Activated T-helper 17 cell treated with anti-CD3 and anti-CD28 coated beads, Interleukin-2, amount 50 U/mL, for 72 hours (primary cell): Measurements from ENCODE around the gene TCAP. TPM values are rescaled to one million over a fixed set of nuclear protein-coding genes. Genes with fewer than 3 reads are reported as not detected.

Source experiments
- ATAC-seq: fragments of 150-1000 bp; cut with Tn5 transposase; replicated peaks from 2 replicates; pipeline ENCODE4 v1.10.0; 2021; ENCODE audit warnings: mild to moderate bottlenecking, moderate library complexity
- H3K27ac Mint-ChIP-seq: one replicate; pipeline ENCODE4 v1.8.0; 2022; ENCODE audit warnings: mixed read lengths
- H3K27me3 Mint-ChIP-seq: one replicate; pipeline ENCODE4 v1.8.0; 2022; ENCODE audit warnings: mixed read lengths
- H3K36me3 Mint-ChIP-seq: one replicate; pipeline ENCODE4 v1.8.0; 2022; ENCODE audit warnings: low read depth, mild to moderate bottlenecking, mixed read lengths
- H3K4me1 Mint-ChIP-seq: one replicate; pipeline ENCODE4 v1.8.0; 2022; ENCODE audit warnings: mixed read lengths
- H3K4me3 Mint-ChIP-seq: one replicate; pipeline ENCODE4 v1.8.0; 2022; ENCODE audit warnings: mild to moderate bottlenecking, mixed read lengths
- H3K9me3 Mint-ChIP-seq: one replicate; pipeline ENCODE4 v1.8.0; 2022; ENCODE audit warnings: mixed read lengths
- total RNA-seq, 2 donors: library from RNA; stranded (reverse); gene quantifications; one replicate each; pipeline ENCODE4 v1.2.3, GENCODE V29; 2022

TCAP gene, protein sequence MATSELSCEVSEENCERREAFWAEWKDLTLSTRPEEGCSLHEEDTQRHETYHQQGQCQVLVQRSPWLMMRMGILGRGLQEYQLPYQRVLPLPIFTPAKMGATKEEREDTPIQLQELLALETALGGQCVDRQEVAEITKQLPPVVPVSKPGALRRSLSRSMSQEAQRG
- total RNA-seq = 1 to 10 TPM; 2.0 to 2.5 TPM

DNA sequence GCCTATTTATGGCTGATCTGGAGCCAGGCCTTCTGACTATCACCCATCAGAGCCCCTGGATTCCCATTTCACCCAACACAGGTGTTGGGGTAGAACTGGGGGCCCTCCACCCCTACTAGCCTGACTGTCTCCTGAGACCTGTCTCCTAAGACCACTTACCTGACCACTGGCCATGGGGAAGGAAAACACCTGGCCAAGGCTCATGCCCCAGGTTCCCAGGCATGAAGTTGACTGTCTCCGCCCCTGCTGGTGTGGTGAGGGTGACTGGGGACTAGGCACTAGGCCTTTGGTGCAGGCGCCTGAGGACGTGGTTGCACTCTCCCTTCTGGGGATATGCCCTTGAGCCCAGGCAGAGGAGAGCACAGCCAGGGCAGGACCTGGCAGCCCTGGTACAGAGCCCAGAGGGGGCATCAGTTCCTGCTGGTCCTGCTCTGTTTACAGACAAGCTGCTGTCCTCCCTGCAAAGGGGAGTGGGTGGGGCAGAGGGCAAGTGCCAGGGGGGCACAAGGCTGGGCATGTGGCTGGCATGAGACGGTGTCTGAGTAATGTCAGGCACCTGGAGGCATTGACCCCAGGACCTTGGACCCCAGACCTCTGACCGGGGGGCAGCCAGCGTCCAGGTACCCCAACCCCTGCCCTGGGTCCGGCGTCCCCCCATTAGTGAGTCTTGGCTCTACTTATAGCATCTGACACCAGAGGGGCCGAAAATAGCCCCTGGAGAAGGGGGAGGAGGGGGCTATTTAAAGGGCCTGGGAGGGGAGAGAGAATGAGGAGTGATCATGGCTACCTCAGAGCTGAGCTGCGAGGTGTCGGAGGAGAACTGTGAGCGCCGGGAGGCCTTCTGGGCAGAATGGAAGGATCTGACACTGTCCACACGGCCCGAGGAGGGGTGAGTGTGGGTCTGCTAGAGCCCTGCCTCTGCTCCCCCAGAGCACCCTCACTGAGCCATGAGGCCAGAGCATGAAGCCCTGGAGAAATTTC, at the start of gene TCAP:
TSS of gene TCAP (plus strand) at position 769 of the 981 bp plus-strand sequence. CDS start at position 780, 11 bp downstream.
- peaks cover 5% of the 10 kb centered on the region for H3K4me1 Mint-ChIP-seq
- no peak within 1 kb of the TSS for H3K4me3 Mint-ChIP-seq
- peaks cover 13% of the 10 kb centered on the region for H3K27me3 Mint-ChIP-seq
- ATAC-seq = no peak
- H3K9me3 Mint-ChIP-seq = no peaks in the 10 kb centered on the region
- H3K27ac Mint-ChIP-seq = no peak within 1 kb of the TSS
- H3K36me3 Mint-ChIP-seq = peaks cover 15% of the 10 kb centered on the region

DNA sequence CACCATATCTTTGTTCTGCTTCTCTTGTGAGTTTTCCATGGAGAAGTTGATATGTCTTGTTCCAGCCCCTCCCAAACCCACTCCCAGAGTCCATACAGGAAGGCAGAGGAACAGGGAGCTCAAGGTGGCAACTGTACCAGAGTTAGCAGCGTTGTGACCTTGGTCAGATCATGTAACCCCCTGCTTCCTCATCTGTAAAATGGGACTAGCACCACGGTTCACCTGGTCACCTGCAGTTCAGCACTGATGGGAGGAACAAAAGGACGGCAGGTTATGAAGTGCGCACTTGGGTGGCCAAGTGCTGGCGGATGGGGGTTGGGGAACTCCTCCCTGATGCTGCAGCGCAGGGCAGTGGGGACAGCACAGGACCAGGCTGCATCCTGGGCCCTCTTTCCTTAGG, 49.7 kb upstream of the TCAP start:
- H3K4me3 Mint-ChIP-seq = no peak overlapping the region
- H3K36me3 Mint-ChIP-seq = no peaks in the 10 kb centered on the region
- no peak for ATAC-seq
- H3K9me3 Mint-ChIP-seq = no peaks in the 10 kb centered on the region
- H3K4me1 Mint-ChIP-seq = no peaks in the 10 kb centered on the region
- peaks cover 8% of the 10 kb centered on the region for H3K27me3 Mint-ChIP-seq
- H3K27ac Mint-ChIP-seq = no peak overlapping the region

DNA sequence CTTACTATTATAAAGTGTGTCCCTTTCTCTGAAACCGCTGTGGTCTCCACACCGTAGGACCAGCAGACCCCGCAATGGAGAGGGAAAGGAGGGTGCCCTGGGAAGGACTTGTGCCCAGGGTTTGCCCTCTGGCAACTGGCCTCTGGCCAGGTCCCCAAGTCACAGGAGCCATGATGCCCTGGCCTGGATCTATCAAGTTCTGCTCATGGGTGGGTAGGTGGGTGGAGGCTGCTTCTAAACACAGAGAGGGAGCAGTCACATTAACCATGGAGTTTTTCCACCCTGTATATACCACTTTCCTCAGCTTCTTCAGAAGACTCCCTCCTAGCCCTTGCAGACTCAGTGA, 48.1 kb upstream of the TCAP start:
- Mint-ChIP-seq H3K27ac (no peak overlapping the region), H3K36me3 (no peaks in the 10 kb centered on the region), H3K9me3 (no peaks in the 10 kb centered on the region), H3K4me3 (peak overlapping the region; percentile 63), H3K27me3 (peaks cover 4% of the 10 kb centered on the region), H3K4me1 (peaks cover 4% of the 10 kb centered on the region)
- no peak for ATAC-seq

DNA sequence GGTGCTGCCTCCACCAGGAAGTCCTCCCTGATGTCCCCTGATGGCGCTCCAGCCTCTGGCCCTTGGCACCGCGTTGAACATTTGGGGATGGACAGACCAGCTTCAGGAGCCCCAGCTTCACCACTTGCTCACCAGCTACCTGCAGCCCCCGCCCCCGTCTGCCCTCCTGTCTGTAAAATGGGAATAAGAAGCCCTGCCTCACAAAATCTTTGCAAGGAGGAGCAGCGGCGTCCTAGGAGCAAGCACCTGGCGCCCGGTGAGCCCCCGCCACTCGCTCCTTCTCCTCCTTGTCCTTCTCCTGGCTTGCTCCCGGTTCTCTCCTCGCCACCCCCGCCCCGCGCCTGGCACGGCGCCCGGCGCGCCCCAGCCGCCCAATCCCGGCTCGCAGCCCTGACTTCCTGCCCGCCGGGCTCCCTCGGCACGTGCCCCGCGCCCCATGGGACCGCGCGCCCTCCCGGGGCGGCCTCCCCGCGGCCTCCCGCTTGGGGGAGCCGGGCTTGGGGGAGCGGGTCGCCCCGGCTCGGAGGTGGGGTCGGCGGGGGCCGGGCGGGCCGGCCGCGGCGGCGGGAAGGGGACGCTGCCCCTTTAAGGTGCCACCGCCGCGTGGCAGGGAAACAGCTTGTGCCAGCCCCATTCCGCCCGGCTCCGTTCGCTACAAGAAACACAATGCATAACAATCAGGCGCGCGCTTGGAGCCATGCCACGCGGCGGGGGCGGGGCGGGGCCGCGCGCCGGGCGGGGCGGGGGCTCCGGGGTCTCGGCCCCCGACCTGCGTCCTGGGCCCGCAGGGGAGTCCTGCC, 47.5 kb upstream of the TCAP start:
- H3K9me3 Mint-ChIP-seq = no peaks in the 10 kb centered on the region
- peaks cover 10% of the 10 kb centered on the region for H3K4me1 Mint-ChIP-seq
- no peak for ATAC-seq
- H3K27ac Mint-ChIP-seq = no peak overlapping the region
- H3K27me3 Mint-ChIP-seq = peaks cover 4% of the 10 kb centered on the region
- H3K4me3 Mint-ChIP-seq = peak overlapping the region; percentile 74
- H3K36me3 Mint-ChIP-seq = no peaks in the 10 kb centered on the region

DNA sequence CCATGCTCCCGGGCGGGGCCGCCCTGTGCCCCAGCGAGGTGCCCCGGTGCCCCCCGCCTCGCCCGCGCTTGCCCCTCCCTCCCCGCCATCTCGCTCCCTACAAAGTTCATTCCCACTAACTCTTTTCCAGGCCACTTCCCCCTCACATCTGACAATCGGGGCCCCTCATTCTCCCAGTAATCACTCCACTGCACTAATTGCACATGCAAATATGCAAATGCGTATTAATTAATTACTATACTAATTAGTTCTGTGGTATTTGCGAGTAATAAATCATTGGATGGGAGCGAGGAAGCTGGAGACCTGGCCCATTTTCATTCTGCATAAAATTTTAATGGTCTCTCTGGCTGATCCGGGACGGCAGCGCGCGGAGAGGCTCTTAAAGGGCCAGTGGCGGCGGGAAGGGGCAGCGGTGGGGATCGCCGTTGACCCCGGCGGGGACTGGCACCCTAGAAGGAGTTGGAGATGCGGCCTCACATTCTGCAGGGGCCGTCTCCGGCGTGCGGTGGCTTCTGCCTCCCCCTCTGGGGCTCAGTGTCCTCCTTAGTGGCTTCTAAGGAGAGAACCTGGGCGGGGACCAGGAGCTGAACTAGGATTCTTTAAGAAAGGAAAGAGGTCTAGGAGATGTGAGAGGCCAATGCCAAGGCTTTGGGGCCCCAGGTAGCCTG, 46.8 kb upstream of the TCAP start:
- H3K4me1 Mint-ChIP-seq = peaks cover 10% of the 10 kb centered on the region
- ATAC-seq = no peak
- H3K36me3 Mint-ChIP-seq = no peaks in the 10 kb centered on the region
- no peaks in the 10 kb centered on the region for H3K9me3 Mint-ChIP-seq
- H3K27me3 Mint-ChIP-seq = no peaks in the 10 kb centered on the region
- peak overlapping the region; percentile 36 for H3K27ac Mint-ChIP-seq
- H3K4me3 Mint-ChIP-seq = peak overlapping the region; percentile 74

DNA sequence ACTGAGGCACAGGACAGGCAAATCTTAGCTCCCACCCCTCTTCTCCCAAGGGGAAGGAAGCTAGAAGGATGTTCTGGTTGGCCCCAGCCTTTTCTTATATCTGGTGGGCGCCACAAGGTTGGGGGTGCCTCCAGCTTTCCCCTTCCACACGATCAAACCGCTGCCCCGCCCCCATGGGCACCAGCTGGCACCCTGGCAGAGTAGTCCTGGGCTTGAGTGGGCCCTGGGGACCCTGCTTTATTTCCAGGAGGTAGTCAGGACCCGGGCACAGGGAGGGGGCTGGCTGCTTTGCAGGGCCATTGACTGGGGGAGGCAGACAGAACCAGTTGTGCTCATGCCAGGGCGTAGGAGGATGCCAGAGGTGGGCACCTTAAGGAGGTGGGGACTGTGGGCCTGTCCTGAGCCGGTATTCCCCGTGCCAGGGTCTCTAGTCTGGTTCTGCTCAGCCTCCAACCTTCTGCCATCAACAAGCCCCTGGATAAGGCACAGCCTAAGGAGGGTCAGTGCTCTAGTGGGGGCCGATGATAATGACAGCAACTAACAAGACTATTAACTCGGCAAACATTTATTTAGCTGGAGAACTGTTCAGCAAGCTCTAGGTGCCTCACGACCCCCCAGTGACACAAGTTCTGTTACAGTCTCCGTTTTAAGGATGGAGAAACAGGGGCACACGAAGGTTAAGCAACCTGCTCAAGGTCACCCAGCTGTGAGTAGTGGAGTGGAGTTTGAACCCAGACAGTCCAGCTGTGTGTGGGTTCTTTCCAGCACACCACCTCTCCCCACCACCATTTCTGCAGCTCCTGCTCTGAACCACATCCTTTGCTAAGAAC, 46.0 kb upstream of the TCAP start:
- no peaks in the 10 kb centered on the region for H3K9me3 Mint-ChIP-seq
- H3K27me3 Mint-ChIP-seq = no peaks in the 10 kb centered on the region
- H3K4me3 Mint-ChIP-seq = no peak overlapping the region
- H3K36me3 Mint-ChIP-seq = no peaks in the 10 kb centered on the region
- ATAC-seq = no peak
- H3K27ac Mint-ChIP-seq = peak overlapping the region; percentile 47
- H3K4me1 Mint-ChIP-seq = peaks cover 10% of the 10 kb centered on the region

DNA sequence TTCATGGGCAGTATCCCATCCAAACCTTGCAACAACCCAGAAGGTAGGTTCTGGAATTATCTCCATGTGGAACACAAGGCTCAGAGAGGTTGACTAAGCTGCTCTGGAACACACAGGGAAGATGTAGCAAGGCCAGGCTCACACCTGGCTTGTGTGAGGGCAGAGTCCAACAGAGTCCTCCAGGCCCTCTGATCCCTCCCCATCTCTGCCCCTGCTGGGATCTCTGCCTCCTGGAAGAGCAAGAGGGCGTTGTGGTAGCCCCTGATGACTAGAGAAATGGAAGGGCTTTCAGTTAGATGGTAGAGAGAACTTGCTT, 45.4 kb upstream of the TCAP start:
- Mint-ChIP-seq H3K36me3 (no peaks in the 10 kb centered on the region), H3K27me3 (no peaks in the 10 kb centered on the region), H3K4me1 (peaks cover 10% of the 10 kb centered on the region), H3K4me3 (no peak overlapping the region), H3K27ac (peak overlapping the region; percentile 47), H3K9me3 (no peaks in the 10 kb centered on the region)
- ATAC-seq = no peak

DNA sequence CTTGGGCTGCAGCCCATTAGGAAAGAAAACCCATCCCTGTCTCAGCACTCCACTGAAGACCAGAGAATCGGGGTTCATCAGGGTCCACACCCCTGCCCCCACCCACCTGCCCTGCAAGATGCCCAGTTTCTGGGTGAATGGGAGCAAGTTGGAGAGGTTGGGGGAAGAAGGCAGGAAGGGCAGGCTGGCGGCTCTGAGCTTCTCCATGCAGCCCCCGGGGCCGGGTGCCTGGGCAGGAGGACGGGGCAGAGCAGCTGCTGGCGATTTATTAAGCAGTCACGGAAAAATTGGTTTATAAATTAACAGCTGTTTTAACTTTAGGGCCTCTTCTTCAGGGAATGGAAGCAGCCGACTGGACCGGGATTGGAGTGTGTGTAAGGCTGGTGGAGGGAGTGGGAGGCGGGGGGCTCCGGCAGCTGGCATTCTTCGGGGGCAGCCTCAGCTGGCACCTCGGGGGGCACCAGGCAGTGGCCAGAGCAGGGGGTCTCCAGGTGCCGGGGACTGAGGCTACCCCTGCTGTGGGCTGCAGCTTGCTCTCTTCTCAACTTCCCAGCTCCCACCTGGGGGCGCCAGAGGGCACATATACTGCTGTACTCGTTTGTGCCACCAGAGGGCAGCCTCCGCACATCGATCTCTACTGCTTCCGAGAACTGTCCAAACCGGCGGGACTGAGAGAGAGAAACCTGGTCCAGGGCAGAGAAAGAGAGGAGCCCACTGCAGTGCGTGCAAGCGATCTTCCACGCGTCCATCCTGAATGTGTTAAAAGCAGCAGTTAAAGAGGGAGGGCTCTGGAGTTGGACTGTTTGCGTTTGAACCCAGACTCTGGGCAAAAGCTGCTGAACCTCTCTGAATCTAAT, 43.4 kb upstream of the TCAP start:
- peaks cover 15% of the 10 kb centered on the region for H3K4me1 Mint-ChIP-seq
- no peaks in the 10 kb centered on the region for H3K36me3 Mint-ChIP-seq
- no peaks in the 10 kb centered on the region for H3K9me3 Mint-ChIP-seq
- peak overlapping the region; percentile 92 for H3K27ac Mint-ChIP-seq
- H3K4me3 Mint-ChIP-seq = peak overlapping the region; percentile 82
- peak; percentile 63 for ATAC-seq
- H3K27me3 Mint-ChIP-seq = peaks cover 10% of the 10 kb centered on the region

DNA sequence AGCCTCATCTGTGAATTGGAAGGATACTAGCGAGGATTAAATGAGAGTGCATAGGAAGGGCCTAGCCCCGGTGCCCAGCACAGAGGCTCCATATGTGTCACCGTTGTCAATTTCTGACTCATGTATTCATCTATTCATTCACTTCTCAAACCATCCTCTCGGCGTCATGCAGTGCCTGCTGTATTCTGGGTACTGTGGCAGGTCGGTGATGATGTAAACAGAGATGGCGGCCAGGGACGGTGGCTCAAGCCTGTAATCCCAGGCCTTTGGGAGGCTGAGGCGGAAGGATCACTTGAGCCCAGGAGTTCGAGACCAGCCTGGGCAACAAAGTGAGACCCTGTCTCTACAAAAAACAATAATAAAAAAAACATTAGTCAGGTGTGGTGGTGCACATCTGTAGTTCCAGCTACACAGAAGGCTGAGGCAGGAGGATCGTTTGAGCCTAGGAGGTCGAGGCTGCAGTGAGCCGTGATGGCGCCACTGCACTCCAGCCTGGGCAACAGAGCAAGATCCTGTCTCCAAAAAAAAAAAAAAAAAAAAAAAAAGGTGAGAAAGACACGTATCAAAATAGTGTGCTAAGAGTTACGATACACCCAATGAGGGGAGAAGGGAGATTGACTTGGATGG, 42.7 kb upstream of the TCAP start:
- Mint-ChIP-seq H3K27ac (peak overlapping the region; percentile 92), H3K36me3 (no peaks in the 10 kb centered on the region), H3K4me3 (peak overlapping the region; percentile 82), H3K9me3 (no peaks in the 10 kb centered on the region), H3K27me3 (peaks cover 12% of the 10 kb centered on the region), H3K4me1 (peaks cover 15% of the 10 kb centered on the region)
- peak; percentile 97 for ATAC-seq

DNA sequence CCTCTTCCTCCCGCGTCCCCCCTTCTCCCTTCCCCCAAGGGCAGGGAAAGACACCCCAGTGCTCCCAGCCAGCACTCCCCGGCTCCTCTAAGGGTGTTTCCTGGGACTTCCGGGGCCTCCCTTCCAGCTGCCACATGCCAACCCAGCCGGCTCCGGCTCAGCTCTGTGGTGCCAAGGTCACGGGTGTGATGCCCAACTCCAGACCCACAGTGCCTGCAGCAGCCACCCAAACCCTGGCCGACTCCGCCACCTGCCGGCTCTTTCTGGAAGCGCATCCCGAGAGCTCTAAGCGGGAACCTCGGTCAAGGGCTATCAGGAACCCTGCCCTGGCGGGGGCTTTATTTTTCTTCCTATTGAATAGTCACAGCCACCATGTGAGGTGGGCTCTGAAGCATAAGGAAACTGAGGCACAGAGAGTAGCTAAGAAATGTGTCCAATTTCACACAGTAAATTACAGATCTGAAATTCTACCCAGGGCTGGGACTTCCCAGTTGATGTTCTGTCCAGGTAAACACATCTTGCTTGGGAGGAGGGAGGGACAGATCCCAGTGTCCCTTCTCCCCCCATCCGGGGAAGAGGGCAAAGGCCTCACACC, 41.7 kb upstream of the TCAP start:
- peak overlapping the region; percentile 82 for H3K4me3 Mint-ChIP-seq
- H3K27me3 Mint-ChIP-seq = peaks cover 16% of the 10 kb centered on the region
- no peaks in the 10 kb centered on the region for H3K9me3 Mint-ChIP-seq
- peak; percentile 38 for ATAC-seq
- H3K27ac Mint-ChIP-seq = no peak overlapping the region
- H3K36me3 Mint-ChIP-seq = no peaks in the 10 kb centered on the region
- H3K4me1 Mint-ChIP-seq = peaks cover 15% of the 10 kb centered on the region

DNA sequence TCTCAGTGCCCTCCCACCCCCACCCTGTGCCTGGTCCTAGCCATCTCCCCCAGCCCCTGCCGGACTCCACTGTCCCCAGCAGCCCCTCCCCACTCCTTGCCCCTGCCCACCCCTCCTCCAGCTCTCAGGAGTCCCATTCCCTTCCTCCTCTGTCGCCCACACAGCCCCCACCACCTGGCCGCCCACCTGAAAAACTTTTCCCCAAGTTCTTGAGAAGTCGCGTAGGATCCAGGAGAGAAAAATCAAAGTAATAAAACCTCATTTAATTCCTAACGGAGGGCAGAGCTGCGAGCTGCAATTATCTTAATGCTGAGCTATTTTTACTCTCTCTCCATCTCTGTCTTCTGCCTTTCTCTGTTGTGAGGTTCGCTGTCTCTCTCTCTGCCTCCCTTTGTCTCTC, 40.8 kb upstream of the TCAP start:
- H3K36me3 Mint-ChIP-seq = no peaks in the 10 kb centered on the region
- H3K4me3 Mint-ChIP-seq = no peak overlapping the region
- no peak for ATAC-seq
- H3K27ac Mint-ChIP-seq = no peak overlapping the region
- peaks cover 19% of the 10 kb centered on the region for H3K27me3 Mint-ChIP-seq
- H3K9me3 Mint-ChIP-seq = no peaks in the 10 kb centered on the region
- peaks cover 15% of the 10 kb centered on the region for H3K4me1 Mint-ChIP-seq

DNA sequence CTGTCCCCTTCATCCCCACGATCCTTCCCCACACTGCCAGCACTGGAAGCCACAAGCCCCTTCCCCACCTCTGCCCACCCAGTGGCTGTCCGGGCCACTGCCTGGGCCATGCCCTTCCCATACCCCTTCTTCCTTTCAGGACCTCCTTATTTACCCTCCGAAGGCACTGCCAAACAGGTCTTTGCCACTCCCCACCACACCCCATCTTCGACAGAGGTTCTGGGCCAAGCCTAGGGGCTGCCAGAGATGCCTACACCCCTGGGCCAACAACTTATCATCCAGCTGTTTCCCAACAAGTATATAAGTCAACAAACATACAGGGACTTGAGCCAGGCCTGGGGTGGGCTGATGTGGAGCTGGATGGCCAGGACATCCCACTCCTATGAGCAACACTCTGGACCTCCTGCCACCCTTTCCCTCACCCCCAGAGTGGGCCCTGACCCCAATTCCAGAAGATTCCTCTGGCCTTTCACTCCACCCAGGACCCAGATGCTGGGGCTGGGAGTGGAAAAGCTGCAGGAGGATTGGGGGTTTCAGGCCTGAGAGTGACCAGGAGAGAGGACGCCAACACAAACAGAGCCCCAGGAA, 39.9 kb upstream of the TCAP start:
- H3K27me3 Mint-ChIP-seq = peaks cover 19% of the 10 kb centered on the region
- no peak overlapping the region for H3K27ac Mint-ChIP-seq
- no peak for ATAC-seq
- H3K9me3 Mint-ChIP-seq = no peaks in the 10 kb centered on the region
- peaks cover 15% of the 10 kb centered on the region for H3K4me1 Mint-ChIP-seq
- H3K36me3 Mint-ChIP-seq = no peaks in the 10 kb centered on the region
- H3K4me3 Mint-ChIP-seq = peak overlapping the region; percentile 18
